HCT116 (cell line): ENCODE data around the gene CNKSR1. TPM values are rescaled to one million over a fixed set of nuclear protein-coding genes. Genes with fewer than 3 reads are reported as not detected.
A peak's percentile ranks its signal among the peaks of the same experiment; 100 is the strongest.
"Not testable (repeated sequence)": the region's sequence is repeated elsewhere in the genome, so short reads cannot be mapped to it uniquely, and the experiment has no call there.

Source experiments
- ATAC-seq: fragments of 200-7000 bp; cut with Tn5 transposase; 2 replicates; pipeline ENCODE4 v1.9.1; 2020; ENCODE audit warnings: mild to moderate bottlenecking, moderate library complexity
- BruUV-seq: library from RNA; stranded (reverse); fragments of 400-500 nt; replicated peaks from 2 replicates; lab custom pipeline; 2021; lab: Mats Ljungman, UMichigan
- CTCF ChIA-PET: fragments of 300-600 bp; sonication (Branson Sonifier 250); formaldehyde crosslinking; loops from one replicate; lab custom pipeline; 2021; ENCODE audit warnings: antibody characterized with exemption; lab: Charles Lee
- POLR2A ChIA-PET: fragments of 300-600, 350-600 bp; sonication (Branson Sonifier 250); formaldehyde crosslinking; loops from one replicate; lab custom pipeline; 2021; ENCODE audit warnings: antibody characterized with exemption; lab: Charles Lee
- RAD21 ChIA-PET, 2 experiments: fragments of 300-600 bp; sonication (Branson Sonifier 250); formaldehyde crosslinking; loops; one replicate each; lab custom pipeline; 2023; ENCODE audit warnings: low total read pairs in 2 of 2; ENCODE audit not compliant: uncharacterized antibody in 2 of 2, unreplicated experiment in 2 of 2, low non-redundant PET in 1 of 2; lab: Charles Lee
- DNase-seq: peaks from one replicate; pipeline ENCODE4 v3.0.0-alpha.2; 2010; ENCODE audit warnings: low read depth, low spot score
- H2AFZ ChIP-seq: fragments of 200-600 bp; shearing (Covaris generic), sonication (generic); 2 replicates; pipeline ENCODE4 v1.6.1; 2017; ENCODE audit warnings: low read depth, mixed run types, mixed read lengths, antibody characterized with exemption, low read length; ENCODE audit not compliant: poor library complexity, severe bottlenecking
- H3K27ac ChIP-seq: 2 replicates; pipeline ENCODE4 v1.5.1; 2012; ENCODE audit warnings: low read depth, low read length
- H3K27me3 ChIP-seq: fragments of 200-600 bp; sonication (generic); 2 replicates; pipeline ENCODE4 v1.6.1; 2016; ENCODE audit warnings: mixed run types, low read length, mixed read lengths; ENCODE audit not compliant: insufficient read depth
- H3K36me3 ChIP-seq, 2 experiments: fragments of 200-500 bp in 1 of 2; fragments of 200-600 bp in 1 of 2; sonication (Bioruptor generic) in 1 of 2; sonication (generic) in 1 of 2; 2 replicates each; pipeline versions ENCODE4 v1.5.1 to v1.6.1; 2014 to 2016; ENCODE audit warnings: low read length in 2 of 2, inconsistent platforms in 1 of 2, mixed read lengths in 1 of 2, mixed run types in 1 of 2; ENCODE audit not compliant: insufficient read depth in 2 of 2, control insufficient read depth in 1 of 2
- H3K4me1 ChIP-seq, 2 experiments: fragments of 200-600 bp in 1 of 2; sonication (generic) in 1 of 2; 2 replicates each; pipeline versions ENCODE4 v1.5.1 to v1.6.1; 2012 to 2017; ENCODE audit warnings: low read length in 2 of 2, inconsistent platforms in 1 of 2, mild to moderate bottlenecking in 1 of 2, mixed read lengths in 1 of 2, mixed run types in 1 of 2, moderate library complexity in 1 of 2; ENCODE audit not compliant: insufficient read depth in 2 of 2, control insufficient read depth in 1 of 2
- H3K4me2 ChIP-seq: fragments of 200-600 bp; sonication (generic); 2 replicates; pipeline ENCODE4 v1.6.1; 2017; ENCODE audit warnings: mixed run types, low read length, mixed read lengths
- H3K4me3 ChIP-seq, 2 experiments: fragments of 200-600 bp in 1 of 2; sonication (generic) in 1 of 2; replicated peaks in 1 of 2; 2 replicates each; pipeline ENCODE4 v1.5.1; 2011 to 2016; ENCODE audit warnings: low read length in 2 of 2, control low read depth in 1 of 2, low read depth in 1 of 2, mild to moderate bottlenecking in 1 of 2, mixed read lengths in 1 of 2, mixed run types in 1 of 2
- H3K79me2 ChIP-seq: fragments of 200-600 bp; sonication (generic); 2 replicates; pipeline ENCODE4 v1.6.1; 2017; ENCODE audit warnings: mild to moderate bottlenecking, mixed run types, low read length, moderate library complexity, mixed read lengths; ENCODE audit not compliant: insufficient read depth
- H3K9ac ChIP-seq: fragments of 200-600 bp; sonication (generic); 2 replicates; pipeline ENCODE4 v1.6.1; 2016; ENCODE audit warnings: low read length, mixed read lengths
- H3K9me2 ChIP-seq: fragments of 200-600 bp; sonication (generic), shearing (Covaris generic); 2 replicates; pipeline ENCODE4 v1.6.1; 2017; ENCODE audit warnings: mixed run types, mild to moderate bottlenecking, moderate library complexity; ENCODE audit not compliant: insufficient read depth
- H3K9me3 ChIP-seq, 2 experiments: fragments of 200-500 bp in 1 of 2; fragments of 200-600 bp in 1 of 2; sonication (Bioruptor generic) in 1 of 2; sonication (generic) in 1 of 2; 2 replicates each; pipeline ENCODE4 v1.6.1; 2014 to 2017; ENCODE audit warnings: low read length in 2 of 2, mixed read lengths in 2 of 2, inconsistent platforms in 1 of 2, low read depth in 1 of 2, mild to moderate bottlenecking in 1 of 2, mixed run types in 1 of 2, moderate library complexity in 1 of 2; ENCODE audit not compliant: control insufficient read depth in 1 of 2, insufficient read depth in 1 of 2
- H4K20me1 ChIP-seq: fragments of 200-600 bp; sonication (generic), shearing (Covaris generic); 2 replicates; pipeline ENCODE4 v1.6.1; 2017; ENCODE audit warnings: mixed run types, mild to moderate bottlenecking, moderate library complexity; ENCODE audit not compliant: insufficient read depth
- ELF1 ChIP-seq: IDR thresholded peaks from 2 replicates; pipeline ENCODE4 v1.6.1; 2012; ENCODE audit warnings: low read depth, borderline replicate concordance
- EZH2phosphoT487 ChIP-seq: fragments of 200-600 bp; IDR thresholded peaks from 2 replicates; pipeline ENCODE4 v1.6.1; 2018; ENCODE audit warnings: antibody characterized with exemption, borderline replicate concordance
- FOSL1 ChIP-seq: IDR thresholded peaks from 2 replicates; pipeline ENCODE4 v1.6.1; 2012; ENCODE audit warnings: low read depth
- JUND ChIP-seq: IDR thresholded peaks from 2 replicates; pipeline ENCODE4 v1.6.1; 2012
- POLR2AphosphoS5 ChIP-seq: IDR thresholded peaks from 2 replicates; pipeline ENCODE4 v1.6.1; 2011; ENCODE audit warnings: mild to moderate bottlenecking, low read depth, low read length, moderate library complexity
- RAD21 ChIP-seq: IDR thresholded peaks from 2 replicates; pipeline ENCODE4 v1.6.1; 2012; ENCODE audit warnings: low read depth, mild to moderate bottlenecking
- SP1 ChIP-seq: IDR thresholded peaks from 2 replicates; pipeline ENCODE4 v1.6.1; 2012; ENCODE audit warnings: low read depth
- YY1 ChIP-seq: IDR thresholded peaks from 2 replicates; pipeline ENCODE4 v1.6.1; 2011; ENCODE audit warnings: low read length, low read depth, moderate library complexity, mild to moderate bottlenecking; ENCODE audit not compliant: insufficient replicate concordance; ENCODE audit errors: extremely low read depth
- ZNF274 ChIP-seq: fragments of 200-500 bp; sonication (Bioruptor generic); IDR thresholded peaks from 2 replicates; pipeline ENCODE4 v1.6.1; 2014; ENCODE audit warnings: mild to moderate bottlenecking, low read depth, low read length, inconsistent platforms
- intact Hi-C: fragments of 100-400 bp; cut with micrococcal nuclease; formaldehyde crosslinking; loops from 2 replicates; pipeline ENCODE4 v1.10.0; 2022
- total RNA-seq: library from RNA; stranded (reverse); gene quantifications from one replicate; pipeline ENCODE4 v1.2.1, GENCODE V29; 2021; ENCODE audit not compliant: unreplicated experiment
- TF ChIP-seq, protein P1 (sequence below): IDR thresholded peaks from 2 replicates; pipeline ENCODE4 v1.6.1; 2011; ENCODE audit warnings: mild to moderate bottlenecking, low read length, moderate library complexity; ENCODE audit not compliant: insufficient replicate concordance; ENCODE audit errors: extremely low read depth
- TF ChIP-seq, protein P2 (sequence below): IDR thresholded peaks from 2 replicates; pipeline ENCODE4 v1.6.1; 2012
- TF ChIP-seq, protein P3 (sequence below): IDR thresholded peaks from 2 replicates; pipeline ENCODE4 v1.6.1; 2012; ENCODE audit warnings: low read depth

The CNKSR1 gene
- total RNA-seq, 1 experiment from 2014 or later, result 26.6 TPM

DNA sequence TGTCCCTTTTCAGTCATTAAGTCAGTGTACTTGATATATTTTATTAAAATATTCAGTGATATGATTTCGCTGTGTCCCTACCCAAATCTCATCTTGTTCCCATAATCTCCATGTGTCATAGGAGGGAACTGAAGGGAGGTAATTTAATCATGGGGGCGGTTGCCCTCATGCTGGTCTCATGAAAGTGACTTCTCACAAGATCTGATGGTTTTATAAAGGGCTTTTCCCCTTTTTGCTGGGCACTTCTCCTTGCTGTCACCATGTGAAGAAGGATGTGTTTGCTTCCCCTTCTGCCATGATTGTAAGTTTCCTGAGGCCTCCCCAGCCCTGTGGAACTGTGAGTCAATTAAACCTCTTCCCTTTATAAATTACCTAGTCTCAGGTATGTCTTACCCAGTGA, 53.4 kb downstream of the CNKSR1 start:
- Histone ChIP-seq H3K79me2 (peaks cover 16% of the 10 kb centered on the region), H3K4me1 (peaks cover 4 to 14% of the 10 kb centered on the region in 2 experiments; a peak in 3 of 4 replicates)
- H4K20me1 ChIP-seq, H3K4me2 ChIP-seq, H3K27me3 ChIP-seq, RAD21 ChIA-PET, H3K27ac ChIP-seq, H3K4me3 ChIP-seq, H3K9me3 ChIP-seq, H2AFZ ChIP-seq, DNase-seq, H3K9me2 ChIP-seq, ATAC-seq, H3K9ac ChIP-seq, POLR2A ChIA-PET, BruUV-seq, CTCF ChIA-PET, H3K36me3 ChIP-seq: not testable (repeated sequence)
- intact Hi-C loops, result loop anchor here (5.0 kb wide), 2 partner anchors 53 to 123 kb away; partner anchors contain the start of gene CNKSR1

DNA sequence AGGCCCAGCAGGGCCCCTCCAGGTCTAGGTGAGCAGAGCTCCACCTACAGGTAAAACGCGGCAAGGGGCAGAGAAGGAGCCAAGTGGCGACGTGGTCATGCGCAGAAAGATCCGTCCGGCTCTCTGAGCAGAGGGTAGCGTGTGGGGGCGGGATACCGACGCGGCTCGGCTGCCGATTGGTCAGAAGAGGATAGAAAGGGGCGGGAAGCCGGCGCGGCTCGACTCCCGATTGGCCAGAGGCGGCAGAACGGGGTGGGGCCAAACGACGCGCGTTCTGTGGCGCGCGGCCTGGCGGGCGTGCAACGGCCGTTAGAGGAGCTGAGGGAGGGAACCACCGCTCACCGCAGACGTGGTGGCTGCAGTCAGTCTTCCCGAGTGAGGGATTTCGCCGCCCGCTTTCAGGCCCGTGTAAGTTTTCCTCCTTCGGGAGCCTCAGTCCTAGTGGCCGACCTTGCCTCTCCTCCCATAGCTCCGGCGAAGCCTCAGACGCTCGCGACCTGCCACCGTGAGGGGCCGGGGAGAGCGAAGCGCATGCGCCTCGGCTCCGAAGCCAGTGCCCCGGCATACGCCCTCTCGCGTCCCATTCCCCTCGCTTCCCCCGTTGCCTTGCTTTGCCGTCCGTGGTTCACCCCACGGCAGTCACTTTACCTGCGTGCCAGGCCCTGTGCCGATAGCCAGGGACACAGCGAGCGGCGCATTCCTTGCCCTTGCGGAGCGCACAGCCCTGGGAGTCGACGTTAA, 56.8 kb downstream of the CNKSR1 start, which contains the start of gene CEP85:
Gene CEP85, plus strand, starts transcription at position 298 of the 741 bp plus-strand sequence. CDS start 5,584 bp downstream, outside the sequence.
- peak; percentile 93 for ATAC-seq
- TSS peak; percentile 60 for BruUV-seq
- TF ChIP-seq, protein P1, sequence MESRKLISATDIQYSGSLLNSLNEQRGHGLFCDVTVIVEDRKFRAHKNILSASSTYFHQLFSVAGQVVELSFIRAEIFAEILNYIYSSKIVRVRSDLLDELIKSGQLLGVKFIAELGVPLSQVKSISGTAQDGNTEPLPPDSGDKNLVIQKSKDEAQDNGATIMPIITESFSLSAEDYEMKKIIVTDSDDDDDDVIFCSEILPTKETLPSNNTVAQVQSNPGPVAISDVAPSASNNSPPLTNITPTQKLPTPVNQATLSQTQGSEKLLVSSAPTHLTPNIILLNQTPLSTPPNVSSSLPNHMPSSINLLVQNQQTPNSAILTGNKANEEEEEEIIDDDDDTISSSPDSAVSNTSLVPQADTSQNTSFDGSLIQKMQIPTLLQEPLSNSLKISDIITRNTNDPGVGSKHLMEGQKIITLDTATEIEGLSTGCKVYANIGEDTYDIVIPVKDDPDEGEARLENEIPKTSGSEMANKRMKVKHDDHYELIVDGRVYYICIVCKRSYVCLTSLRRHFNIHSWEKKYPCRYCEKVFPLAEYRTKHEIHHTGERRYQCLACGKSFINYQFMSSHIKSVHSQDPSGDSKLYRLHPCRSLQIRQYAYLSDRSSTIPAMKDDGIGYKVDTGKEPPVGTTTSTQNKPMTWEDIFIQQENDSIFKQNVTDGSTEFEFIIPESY, result no peak
- TF ChIP-seq ZNF274 (no peak), ELF1 (no peak), EZH2phosphoT487 (no peak), POLR2AphosphoS5 (peak; percentile 98), FOSL1 (no peak), JUND (no peak), YY1 (peak; percentile 35), RAD21 (peak; percentile 77), SP1 (peak; percentile 89)
- TF ChIP-seq, protein P2, sequence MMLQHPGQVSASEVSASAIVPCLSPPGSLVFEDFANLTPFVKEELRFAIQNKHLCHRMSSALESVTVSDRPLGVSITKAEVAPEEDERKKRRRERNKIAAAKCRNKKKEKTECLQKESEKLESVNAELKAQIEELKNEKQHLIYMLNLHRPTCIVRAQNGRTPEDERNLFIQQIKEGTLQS, result no peak
- TF ChIP-seq, protein P3, sequence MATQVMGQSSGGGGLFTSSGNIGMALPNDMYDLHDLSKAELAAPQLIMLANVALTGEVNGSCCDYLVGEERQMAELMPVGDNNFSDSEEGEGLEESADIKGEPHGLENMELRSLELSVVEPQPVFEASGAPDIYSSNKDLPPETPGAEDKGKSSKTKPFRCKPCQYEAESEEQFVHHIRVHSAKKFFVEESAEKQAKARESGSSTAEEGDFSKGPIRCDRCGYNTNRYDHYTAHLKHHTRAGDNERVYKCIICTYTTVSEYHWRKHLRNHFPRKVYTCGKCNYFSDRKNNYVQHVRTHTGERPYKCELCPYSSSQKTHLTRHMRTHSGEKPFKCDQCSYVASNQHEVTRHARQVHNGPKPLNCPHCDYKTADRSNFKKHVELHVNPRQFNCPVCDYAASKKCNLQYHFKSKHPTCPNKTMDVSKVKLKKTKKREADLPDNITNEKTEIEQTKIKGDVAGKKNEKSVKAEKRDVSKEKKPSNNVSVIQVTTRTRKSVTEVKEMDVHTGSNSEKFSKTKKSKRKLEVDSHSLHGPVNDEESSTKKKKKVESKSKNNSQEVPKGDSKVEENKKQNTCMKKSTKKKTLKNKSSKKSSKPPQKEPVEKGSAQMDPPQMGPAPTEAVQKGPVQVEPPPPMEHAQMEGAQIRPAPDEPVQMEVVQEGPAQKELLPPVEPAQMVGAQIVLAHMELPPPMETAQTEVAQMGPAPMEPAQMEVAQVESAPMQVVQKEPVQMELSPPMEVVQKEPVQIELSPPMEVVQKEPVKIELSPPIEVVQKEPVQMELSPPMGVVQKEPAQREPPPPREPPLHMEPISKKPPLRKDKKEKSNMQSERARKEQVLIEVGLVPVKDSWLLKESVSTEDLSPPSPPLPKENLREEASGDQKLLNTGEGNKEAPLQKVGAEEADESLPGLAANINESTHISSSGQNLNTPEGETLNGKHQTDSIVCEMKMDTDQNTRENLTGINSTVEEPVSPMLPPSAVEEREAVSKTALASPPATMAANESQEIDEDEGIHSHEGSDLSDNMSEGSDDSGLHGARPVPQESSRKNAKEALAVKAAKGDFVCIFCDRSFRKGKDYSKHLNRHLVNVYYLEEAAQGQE, result no peak

More for the DNA sequence above, 56.8 kb downstream of the CNKSR1 start, which contains the start of gene CEP85:
- H3K9me3 ChIP-seq, result no peaks in the 10 kb centered on the region
- DNase-seq, result peak; percentile 97
- ChIA-PET POLR2A (interaction anchor here (0.7 to 1.3 kb wide), 5 partner anchors 14 to 921 kb away, joined by 3 to 8 read pairs (median 4); partner anchors contain the start of genes CNKSR1, SLC9A1 and ZNF593), CTCF (interaction anchor here (0.6 to 3.5 kb wide), 33 partner anchors 11 to 199 kb away, joined by 3 to 29 read pairs (median 5); partner anchors contain the start of genes CATSPER4, CNKSR1, SH3BGRL3 and ZNF593), RAD21 (interaction anchor here (1.0 to 1.4 kb wide), 2 partner anchors 64 to 65 kb away, joined by 4 to 6 read pairs; partner anchors contain the start of gene ZNF593 (in 2 of the 2))
- no peaks in the 10 kb centered on the region for H3K27me3 ChIP-seq
- H3K9me2 ChIP-seq, result no peaks in the 10 kb centered on the region
- H3K9ac ChIP-seq, result peak within 1 kb of the TSS; percentile 92
- H3K36me3 ChIP-seq, result no peaks in the 10 kb centered on the region
- intact Hi-C loops, result loop anchor here (5.0 kb wide), 2 partner anchors 57 to 127 kb away; partner anchors contain the start of gene CNKSR1
- H2AFZ ChIP-seq, result peak within 1 kb of the TSS; percentile 33
- H3K79me2 ChIP-seq, result peaks cover 49% of the 10 kb centered on the region
- H4K20me1 ChIP-seq, result no peaks in the 10 kb centered on the region
- peak within 1 kb of the TSS; percentile 68 for H3K27ac ChIP-seq
- H3K4me3 ChIP-seq, result peak within 1 kb of the TSS; percentile 98
- peaks cover 21 to 38% of the 10 kb centered on the region in 2 experiments for H3K4me1 ChIP-seq
- H3K4me2 ChIP-seq, result peak within 1 kb of the TSS; percentile 86
